ENCODE results near the gene TPCN2. TPM values are rescaled to one million over a fixed set of nuclear protein-coding genes. Genes with fewer than 3 reads are reported as not detected.

Gene TPCN2
- total and polyA plus RNA-seq, 9 of the 15 experiments (the other 6 are each of a cell fraction or from before 2014, with no cell fraction given), result 0.66 to 10.2 (median 4.6) TPM

GRCh38 chr11:69119190-69119589 is 70.5 kb downstream of the TPCN2 start (continued):
- TF ChIP-seq SFPQ (IDR thresholded peaks at IDR 0.05; ENCODE audit: low read depth, low read length) (no peak), SIX5 (IDR thresholded peaks at IDR 0.05; ENCODE audit: borderline replicate concordance in 1 of 2, insufficient read depth in 1 of 2, low read depth in 1 of 2, low read length in 2 of 2) (no peak), TBP (optimal IDR thresholded peaks at IDR 0.05; ENCODE audit: low read depth, low read length) (no peak), ZNF239 (CRISPR knock-in tag; IDR thresholded peaks at IDR 0.05) (no peak)

- in situ Hi-C loops (cut with MboI) (no loop called here), intact Hi-C loops (cut with micrococcal nuclease) (no loop called here)
- H4K20me1 ChIP-seq (replicated peaks; ENCODE audit: control insufficient read depth, insufficient read depth, low read length), result peaks cover 14% of the 10 kb centered on the region; the same call in 1 of the 2 replicates
- peaks cover 27 to 73% of the 10 kb centered on the region in 2 experiments; a peak in 4 of 5 replicates for H3K27me3 ChIP-seq (ENCODE audit: control insufficient read depth in 2 of 2, insufficient read depth in 2 of 2, low read length in 2 of 2)
- DNase-seq (ENCODE audit: extremely low read depth in 1 of 4, low spot score in 3 of 4) (no peak), FAIRE-seq (no peak), ATAC-seq (no peak)
- ChIA-PET CTCF (ENCODE audit: low intra/inter-chr PET ratio) (no interaction called here), POLR2A (no interaction called here)
- no peak overlapping the region for H3K4me2 ChIP-seq (ENCODE audit: insufficient read depth, low read length)
- H3K9me1 ChIP-seq (ENCODE audit: control insufficient read depth, insufficient read depth, low read length), result no peaks in the 10 kb centered on the region
- H2AFZ ChIP-seq (ENCODE audit: low read depth, low read length), result no peak overlapping the region
- WGBS (ENCODE audit: insufficient coverage, low coverage, missing lambda C conversion rate), result 6% methylated on average over 21 of the region's 21 CpGs
- no peaks in the 10 kb centered on the region for H3K79me2 ChIP-seq (ENCODE audit: control insufficient read depth, insufficient read depth, low read length)
- BruUV-seq (replicated peaks), result no TSS peak
- no peak overlapping the region for H3K4me3 ChIP-seq
- no peak overlapping the region for H3K27ac ChIP-seq (ENCODE audit: extremely low read depth, low read depth, low read length)
- H3K36me3 ChIP-seq (ENCODE audit: control insufficient read depth, insufficient read depth, low read length), result no peaks in the 10 kb centered on the region
- peaks cover 0 to 30% of the 10 kb centered on the region in 2 experiments; a peak in 2 of 5 replicates for H3K4me1 ChIP-seq (replicated peaks in 1 of 2; ENCODE audit: control insufficient read depth in 2 of 2, insufficient read depth in 2 of 2, low read length in 2 of 2)
- no peak overlapping the region for H3K9ac ChIP-seq (ENCODE audit: insufficient read depth in 1 of 2, low read depth in 2 of 2, low read length in 2 of 2)
- peaks cover 3% of the 10 kb centered on the region; the same call in 1 of the 2 replicates for H3K9me3 ChIP-seq (replicated peaks; ENCODE audit: control insufficient read depth, insufficient read depth, low read depth, low read length)
- TF ChIP-seq RERE (CRISPR knock-in tag; IDR thresholded peaks at IDR 0.05; ENCODE audit: borderline replicate concordance) (no peak), SMARCA5 (IDR thresholded peaks at IDR 0.05) (no peak), ZNF445 (CRISPR knock-in tag; IDR thresholded peaks at IDR 0.05; ENCODE audit: low read depth) (no peak), CEBPZ (IDR thresholded peaks at IDR 0.05; ENCODE audit: borderline replicate concordance, low read depth, low read length) (no peak)
These were observed 71.6 kb downstream of the TPCN2 start for GRCh38 chr11:69120096-69120875.

Data from K562 (cell line).